GM19193 (cell line): ENCODE measurements around the gene ZNF827.

ENCODE experiments used
- POLR2A ChIP-seq: IDR thresholded peaks from 4 replicates; pipeline ENCODE4 v1.6.1; 2011; ENCODE audit not compliant: insufficient read depth, insufficient read length; ENCODE audit errors: extremely low read depth

The ZNF827 gene

DNA sequence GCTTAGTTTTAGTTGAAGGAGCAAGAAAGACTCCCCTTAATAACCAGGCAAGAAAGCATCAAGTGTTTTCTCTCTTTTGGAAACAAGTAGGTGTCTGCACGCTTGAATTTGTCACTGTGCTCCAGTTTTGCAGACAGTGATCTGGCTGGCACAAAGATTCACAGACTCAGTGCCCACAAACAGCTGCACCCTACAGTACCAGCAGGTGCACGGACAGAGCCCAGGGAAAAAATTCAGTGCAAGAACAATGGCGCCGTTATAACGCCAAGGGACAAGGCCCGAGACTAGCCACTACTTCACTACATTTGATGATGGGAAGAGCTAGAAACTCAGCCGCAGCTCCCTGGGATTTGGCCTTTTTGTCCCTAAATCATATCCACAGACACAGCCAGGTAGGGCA lies 56.0 kb downstream of the ZNF827 start:
- no peak for TF ChIP-seq POLR2A

DNA sequence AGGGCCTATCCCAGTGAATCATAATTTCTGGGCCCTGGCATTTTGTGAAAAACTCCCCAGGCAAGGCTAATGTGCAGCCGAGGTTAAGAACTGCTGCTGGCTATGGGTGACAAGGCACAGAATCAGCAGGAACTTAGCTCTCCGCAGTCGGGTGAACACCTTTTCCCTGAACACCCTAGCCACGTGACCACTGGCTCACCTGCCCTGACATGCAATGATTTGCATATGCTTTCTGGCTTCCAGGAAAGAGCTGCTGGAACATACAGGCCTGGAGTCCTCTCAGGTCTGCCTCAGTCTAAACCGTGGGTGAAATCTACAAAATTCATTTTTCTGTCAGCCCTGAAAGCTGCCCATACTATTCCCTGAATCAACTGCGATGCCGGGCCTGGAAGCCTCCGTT lies 56.6 kb downstream of the ZNF827 start:
- no peak for TF ChIP-seq POLR2A

DNA sequence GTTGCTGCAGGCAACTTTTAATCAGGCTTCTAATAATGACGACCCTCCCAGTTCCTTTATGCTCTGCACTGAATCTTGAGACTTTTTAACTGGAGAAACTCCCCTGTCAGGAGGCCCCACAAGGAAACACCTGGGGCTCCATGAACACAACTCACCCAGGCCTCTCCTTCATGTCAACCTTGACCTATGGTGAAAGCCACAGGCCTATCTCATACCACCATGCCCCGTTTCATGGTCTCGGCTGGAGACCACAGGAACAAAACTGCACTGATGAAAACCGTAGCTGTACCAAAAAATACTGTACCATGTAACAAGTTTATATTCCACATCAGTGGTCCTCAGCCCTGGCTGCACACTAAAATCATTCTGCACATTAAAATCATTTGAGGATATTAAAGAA lies 57.0 kb downstream of the ZNF827 start:
- TF ChIP-seq POLR2A = no peak

DNA sequence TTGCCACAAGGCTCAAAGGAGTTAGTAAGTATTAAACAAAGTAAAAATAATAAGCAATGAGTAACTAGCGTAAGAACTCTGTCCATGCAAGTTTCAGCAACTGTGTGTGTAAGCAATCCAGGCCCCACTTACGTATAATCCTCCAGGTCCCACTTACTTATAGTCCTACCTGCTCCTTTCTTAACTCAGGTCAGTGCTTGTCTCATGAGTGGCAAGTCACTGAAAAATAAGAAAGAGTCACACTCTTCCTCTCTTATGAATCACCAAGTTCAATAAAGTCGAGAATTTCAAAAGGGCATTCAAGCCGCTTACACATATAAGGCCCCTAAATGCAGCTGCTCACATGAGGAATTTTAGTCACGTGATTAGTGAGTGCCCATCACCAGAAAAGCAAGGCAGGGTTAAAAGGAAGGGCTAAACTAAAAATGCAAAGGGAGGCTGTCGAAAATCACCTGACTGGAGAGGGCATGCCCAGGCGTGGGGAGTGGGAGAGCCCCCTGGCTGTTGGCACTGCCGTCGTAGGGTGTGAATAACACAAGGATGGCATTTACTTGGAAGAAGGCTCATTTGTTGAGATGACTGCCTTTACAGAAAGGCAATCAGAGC lies 58.2 kb downstream of the ZNF827 start:
- no peak for TF ChIP-seq POLR2A

DNA sequence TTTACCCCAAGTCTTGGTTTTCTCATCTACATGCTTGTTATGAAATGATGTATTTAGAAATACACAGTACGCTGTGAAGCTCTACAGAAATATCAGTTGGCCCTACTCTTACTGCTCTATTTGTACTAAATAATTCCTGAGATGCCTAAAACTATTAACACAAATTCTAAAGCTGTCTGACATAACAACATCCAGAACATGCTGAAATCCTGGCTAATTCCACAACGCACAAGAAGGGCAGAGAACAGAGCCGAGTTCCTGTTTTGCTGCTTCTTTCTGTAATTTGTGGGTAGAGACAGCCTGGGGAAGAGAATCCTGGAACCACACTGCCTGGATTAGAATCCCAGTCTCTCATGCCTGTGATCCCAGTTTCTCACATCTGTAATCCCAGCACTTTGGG lies 59.0 kb downstream of the ZNF827 start:
- no peak for TF ChIP-seq POLR2A

DNA sequence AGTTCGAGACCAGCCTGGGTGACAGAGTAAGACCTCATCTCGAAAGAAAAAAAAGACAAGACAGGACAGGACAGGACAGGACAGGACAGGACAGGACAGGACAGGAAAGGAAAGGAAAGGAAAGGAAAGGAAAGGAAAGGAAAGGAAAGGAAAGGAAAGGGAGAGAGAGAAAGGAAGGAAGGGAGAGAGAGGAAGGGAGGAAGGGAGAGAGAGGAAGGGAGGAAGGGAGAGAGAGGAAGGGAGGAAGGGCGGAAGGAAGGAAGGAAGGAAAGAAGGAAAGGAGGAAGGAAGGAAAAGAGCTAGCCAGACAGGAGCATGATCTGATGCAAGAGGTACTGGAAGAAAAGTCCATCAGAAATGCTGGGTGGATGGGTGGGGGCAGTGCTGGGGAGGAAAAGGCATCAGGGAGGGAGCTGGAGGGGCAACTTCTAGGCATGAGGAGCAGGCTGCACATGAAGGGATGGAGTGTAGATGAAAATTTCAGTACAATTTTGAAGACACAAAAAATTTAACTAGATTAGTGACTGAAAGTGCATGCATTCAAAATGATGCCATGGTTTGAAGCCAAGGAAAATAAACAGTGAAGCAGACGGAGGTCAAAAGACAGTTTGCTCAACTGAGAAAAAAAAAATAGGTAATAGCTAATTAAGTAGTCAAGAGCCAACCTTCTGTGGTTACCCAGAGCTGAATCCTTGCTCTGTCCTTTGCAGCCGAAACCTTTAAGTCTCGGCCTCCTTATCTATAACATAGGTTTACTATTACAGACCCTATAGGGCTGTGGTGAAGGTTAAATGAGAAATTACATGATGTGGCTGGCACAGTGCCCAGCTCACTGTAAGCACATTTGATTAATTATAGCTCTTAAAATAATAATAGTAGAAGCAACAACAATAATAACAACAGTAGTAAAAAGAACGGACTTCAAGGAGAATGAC lies 59.9 kb downstream of the ZNF827 start:
- no peak for TF ChIP-seq POLR2A

DNA sequence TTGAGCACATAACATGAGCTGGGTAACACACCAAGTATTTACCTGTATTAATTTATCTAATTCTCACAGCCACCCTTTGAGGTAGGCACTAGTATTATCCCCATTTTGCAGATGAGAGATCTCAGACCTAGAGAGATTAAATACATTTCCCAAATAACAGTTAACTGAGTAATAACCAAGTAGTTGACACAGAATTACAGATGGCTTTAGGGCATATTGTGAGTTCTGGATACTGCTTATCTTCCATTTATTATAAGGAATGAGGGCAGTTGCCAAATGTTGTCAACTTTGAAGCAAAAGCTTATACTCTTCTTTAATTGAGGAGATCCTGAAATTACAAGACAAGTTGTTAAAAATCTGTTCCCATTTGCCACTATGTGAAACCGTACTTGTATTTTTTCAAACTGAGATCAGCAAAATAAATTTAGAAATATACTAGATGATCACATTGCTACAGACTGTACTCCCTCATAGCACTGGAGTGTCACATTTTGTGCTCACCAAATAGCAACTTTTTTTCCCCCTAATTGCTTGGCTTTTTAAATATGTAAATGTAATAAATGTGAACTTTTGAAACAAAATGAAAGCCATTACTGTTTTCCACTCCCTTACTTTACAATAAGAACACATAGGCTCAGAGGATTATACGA lies 62.0 kb downstream of the ZNF827 start:
- no peak for TF ChIP-seq POLR2A

DNA sequence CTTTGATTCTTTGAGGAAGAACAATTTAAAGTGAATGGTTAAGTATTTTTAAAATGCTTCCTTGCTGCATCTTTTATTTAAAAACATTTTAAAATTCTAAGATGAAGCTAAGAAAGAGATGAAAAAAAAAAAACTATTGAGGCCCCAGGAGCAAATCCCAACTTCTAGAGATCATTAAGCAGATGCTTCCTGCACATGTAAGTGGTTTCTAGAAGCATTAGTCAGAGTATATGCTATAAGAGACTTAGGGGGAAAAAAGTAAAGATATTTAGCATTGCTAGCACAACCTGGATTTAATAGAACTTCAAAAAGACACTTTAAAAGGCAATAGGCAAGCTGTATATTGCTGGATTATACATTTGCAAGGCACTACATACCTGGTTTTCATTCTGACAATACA lies 64.7 kb downstream of the ZNF827 start:
- TF ChIP-seq POLR2A = no peak

DNA sequence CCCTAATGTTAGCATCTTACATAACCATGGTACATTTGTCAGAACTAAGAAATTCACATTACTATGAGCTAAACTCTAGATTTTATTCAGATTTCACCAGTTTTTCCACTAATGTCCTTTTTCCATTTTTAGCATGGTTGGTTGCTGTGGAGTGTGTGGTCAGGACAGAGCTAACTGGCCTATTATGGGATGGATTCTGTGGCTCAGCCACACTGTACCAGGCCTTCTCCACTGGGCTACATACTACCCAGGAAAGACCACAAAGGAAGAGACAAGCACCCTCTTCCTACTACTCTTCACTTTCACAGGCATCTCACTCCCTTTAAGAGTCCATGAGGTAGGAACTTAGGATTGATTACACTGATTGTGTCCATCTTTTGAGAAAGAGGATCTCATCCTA lies 67.4 kb downstream of the ZNF827 start:
- no peak for TF ChIP-seq POLR2A

DNA sequence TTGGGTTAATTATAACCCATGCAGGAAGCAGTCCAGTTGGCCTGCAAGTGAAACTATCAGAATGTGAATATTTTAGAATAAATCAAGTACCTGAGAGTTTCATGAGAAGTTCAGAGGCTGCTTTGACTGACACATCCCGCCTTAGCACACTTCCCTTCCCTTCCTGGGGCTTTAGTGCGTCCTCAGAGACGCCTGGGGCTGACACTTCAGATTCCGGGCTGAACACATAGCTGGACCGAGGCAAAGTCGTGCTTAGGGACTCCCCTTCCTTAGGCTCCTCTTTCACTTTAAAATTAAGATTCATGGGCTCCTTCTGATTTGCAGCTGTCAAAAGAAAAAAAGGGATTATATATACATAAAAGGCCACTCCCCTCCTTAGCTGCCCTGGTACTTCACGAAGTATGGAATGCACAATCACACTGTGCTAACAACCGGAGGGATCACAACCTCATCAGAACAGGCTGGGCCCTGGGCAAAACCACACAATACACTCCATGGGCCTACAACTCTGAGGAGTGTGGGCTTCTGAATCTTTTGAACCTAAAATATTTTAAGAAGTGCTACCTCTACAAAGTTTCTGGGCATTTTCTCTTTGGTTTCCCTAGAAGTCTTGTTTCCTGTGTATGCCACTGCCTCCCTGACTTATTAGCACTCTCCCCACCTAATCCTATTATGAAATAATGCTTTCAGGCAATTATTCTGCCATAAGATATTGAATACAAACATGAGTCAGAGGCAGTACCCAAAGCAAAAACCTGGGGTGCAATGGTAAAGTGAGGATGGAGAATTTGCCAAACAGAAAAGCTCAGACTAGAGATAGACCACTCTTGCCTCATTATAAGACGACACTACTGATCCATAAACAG lies 68.2 kb downstream of the ZNF827 start:
- TF ChIP-seq POLR2A = no peak

DNA sequence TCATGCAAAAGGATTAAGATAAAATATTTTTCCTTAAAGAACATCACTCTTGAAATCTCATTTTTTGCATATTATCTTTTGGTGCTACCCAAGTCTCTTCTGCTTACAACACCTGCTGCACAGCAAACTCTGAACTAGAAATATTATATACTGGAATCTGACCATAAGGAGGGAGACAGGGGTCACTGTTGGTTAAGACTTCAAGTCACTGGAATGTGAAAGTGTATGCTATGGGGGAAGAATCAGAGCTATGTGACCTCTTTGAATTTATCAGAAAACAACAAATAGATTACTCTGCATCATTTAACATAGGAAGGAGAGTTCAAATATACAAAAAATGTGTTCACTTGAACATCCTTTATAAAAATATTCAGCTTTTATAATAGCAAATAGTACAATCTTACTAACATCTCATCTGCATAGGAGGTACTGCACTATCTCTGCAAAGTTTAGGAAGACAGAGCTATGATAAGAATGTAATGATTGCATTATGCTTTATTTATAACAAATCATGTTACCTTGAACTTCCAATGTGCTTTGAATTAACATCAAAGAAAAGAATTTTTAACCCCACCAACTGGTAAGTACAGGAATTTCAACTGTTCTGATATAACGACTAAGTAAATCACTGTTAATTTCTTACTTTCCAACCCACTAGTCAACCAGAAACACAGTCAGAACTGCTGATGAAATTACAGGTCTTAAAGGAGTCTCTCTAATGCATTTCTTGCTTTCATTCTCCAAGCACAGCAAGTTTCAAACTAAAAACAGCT lies 69.8 kb downstream of the ZNF827 start:
- no peak for TF ChIP-seq POLR2A

DNA sequence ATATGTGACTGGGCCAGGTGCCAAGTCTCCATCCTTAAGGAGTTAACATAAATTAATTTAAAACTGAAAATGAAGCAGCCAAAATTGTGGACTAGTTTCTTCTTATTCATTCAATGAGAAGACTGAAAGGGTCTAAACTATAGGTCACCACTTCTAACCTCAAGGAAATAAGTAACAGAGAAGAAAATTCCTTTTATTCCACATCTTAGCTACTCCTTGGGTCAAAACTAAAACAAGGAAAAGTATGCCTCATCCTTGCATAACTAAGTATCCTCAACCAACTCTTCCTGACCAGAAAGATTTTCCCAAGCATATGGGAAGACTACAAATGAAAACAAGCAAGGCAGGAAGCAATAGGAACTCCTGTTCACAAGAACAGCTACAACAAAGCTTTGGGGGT lies 71.2 kb downstream of the ZNF827 start:
- TF ChIP-seq POLR2A = no peak

DNA sequence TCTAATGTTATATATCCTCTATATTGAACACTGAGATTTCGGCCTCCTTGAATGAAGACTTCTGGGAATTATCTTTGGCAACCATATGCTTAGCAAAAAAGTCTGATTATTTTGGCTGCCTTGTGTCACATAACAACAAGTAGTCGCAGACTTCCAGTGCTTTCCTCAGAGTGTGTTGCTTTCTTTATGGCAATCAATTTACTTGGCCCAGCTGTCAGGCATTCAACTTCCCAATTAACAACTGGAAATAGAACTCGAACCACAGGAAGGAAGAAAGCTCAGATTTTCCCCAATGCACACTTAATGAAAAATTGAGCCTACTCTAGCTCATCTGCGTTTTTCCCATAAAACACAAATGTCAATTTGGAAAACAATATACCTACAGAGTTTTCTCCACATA lies 71.6 kb downstream of the ZNF827 start:
- no peak for TF ChIP-seq POLR2A
